Astrocyte (in vitro differentiated cells and primary cell): ENCODE results near the gene VPS50.

ENCODE experiments used
- EZH2 ChIP-seq: IDR thresholded peaks from 2 replicates; pipeline ENCODE4 v1.6.1; 2012; ENCODE audit warnings: mild to moderate bottlenecking, low read length, inconsistent platforms; ENCODE audit not compliant: insufficient read depth
- TF ChIP-seq, protein P1 (sequence below): IDR thresholded peaks from 2 replicates; pipeline ENCODE4 v1.5.1; 2011; ENCODE audit warnings: low read depth, mild to moderate bottlenecking, inconsistent platforms, low read length, moderate library complexity; ENCODE audit not compliant: insufficient read depth

- TF ChIP-seq, protein P1, sequence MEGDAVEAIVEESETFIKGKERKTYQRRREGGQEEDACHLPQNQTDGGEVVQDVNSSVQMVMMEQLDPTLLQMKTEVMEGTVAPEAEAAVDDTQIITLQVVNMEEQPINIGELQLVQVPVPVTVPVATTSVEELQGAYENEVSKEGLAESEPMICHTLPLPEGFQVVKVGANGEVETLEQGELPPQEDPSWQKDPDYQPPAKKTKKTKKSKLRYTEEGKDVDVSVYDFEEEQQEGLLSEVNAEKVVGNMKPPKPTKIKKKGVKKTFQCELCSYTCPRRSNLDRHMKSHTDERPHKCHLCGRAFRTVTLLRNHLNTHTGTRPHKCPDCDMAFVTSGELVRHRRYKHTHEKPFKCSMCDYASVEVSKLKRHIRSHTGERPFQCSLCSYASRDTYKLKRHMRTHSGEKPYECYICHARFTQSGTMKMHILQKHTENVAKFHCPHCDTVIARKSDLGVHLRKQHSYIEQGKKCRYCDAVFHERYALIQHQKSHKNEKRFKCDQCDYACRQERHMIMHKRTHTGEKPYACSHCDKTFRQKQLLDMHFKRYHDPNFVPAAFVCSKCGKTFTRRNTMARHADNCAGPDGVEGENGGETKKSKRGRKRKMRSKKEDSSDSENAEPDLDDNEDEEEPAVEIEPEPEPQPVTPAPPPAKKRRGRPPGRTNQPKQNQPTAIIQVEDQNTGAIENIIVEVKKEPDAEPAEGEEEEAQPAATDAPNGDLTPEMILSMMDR, result no peak
- TF ChIP-seq EZH2, result no peak
Observed at GRCh38 chr7:93352881-93353280, 120.7 kb downstream of the VPS50 start.
